Astrocyte of the spinal cord (primary cell): ENCODE data around the gene MPZL3.

Source experiments
- DNase-seq: peaks from one replicate; pipeline ENCODE4 v3.0.0; 2011; ENCODE audit warnings: low read depth, low spot score
- H3K4me3 ChIP-seq: 2 replicates; pipeline ENCODE4 v1.5.1; 2011; ENCODE audit warnings: low read depth, mild to moderate bottlenecking, low read length, moderate library complexity
- in situ Hi-C: cut with HindIII; loops from 2 replicates; pipeline ENCODE4 v1.10.0; 2017; ENCODE audit warnings: low sequenced_read_pairs
- TF ChIP-seq, protein P1 (sequence below): IDR thresholded peaks from 2 replicates; pipeline ENCODE4 v1.5.1; 2012; ENCODE audit warnings: low read depth, mild to moderate bottlenecking, low read length, inconsistent platforms

The MPZL3 gene

GRCh38 chr11:118238421-118238820 lies 13.7 kb downstream of the MPZL3 start:
- DNase-seq, result no peak
- TF ChIP-seq, protein P1, sequence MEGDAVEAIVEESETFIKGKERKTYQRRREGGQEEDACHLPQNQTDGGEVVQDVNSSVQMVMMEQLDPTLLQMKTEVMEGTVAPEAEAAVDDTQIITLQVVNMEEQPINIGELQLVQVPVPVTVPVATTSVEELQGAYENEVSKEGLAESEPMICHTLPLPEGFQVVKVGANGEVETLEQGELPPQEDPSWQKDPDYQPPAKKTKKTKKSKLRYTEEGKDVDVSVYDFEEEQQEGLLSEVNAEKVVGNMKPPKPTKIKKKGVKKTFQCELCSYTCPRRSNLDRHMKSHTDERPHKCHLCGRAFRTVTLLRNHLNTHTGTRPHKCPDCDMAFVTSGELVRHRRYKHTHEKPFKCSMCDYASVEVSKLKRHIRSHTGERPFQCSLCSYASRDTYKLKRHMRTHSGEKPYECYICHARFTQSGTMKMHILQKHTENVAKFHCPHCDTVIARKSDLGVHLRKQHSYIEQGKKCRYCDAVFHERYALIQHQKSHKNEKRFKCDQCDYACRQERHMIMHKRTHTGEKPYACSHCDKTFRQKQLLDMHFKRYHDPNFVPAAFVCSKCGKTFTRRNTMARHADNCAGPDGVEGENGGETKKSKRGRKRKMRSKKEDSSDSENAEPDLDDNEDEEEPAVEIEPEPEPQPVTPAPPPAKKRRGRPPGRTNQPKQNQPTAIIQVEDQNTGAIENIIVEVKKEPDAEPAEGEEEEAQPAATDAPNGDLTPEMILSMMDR, result no peak
- no peak overlapping the region for H3K4me3 ChIP-seq
- in situ Hi-C loops, result no loop called here

DNA sequence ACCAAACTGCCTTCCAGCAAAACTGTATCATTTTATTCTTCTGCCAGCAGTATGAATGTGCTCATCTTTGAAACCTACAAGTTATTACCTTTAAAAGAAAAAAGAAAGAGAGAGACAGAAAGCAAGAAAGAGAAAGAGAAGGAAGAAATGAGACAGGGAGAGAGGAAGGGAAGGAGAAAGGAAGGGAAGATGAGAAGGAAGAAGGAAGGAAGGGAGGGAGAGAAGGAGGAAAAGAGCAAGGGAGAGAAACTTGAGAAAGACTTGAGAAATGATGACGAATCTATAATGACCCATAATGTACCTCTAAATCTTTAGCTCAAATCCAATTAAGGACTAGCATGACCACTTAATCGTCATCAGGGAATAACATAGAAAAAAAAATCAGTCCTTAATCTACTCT lies 16.0 kb downstream of the MPZL3 start:
- DNase-seq, result no peak
- in situ Hi-C loops, result no loop called here
- TF ChIP-seq, protein P1, result no peak
- no peak overlapping the region for H3K4me3 ChIP-seq

GRCh38 chr11:118234833-118235232 lies 17.3 kb downstream of the MPZL3 start:
- H3K4me3 ChIP-seq, result no peak overlapping the region
- in situ Hi-C loops, result no loop called here
- DNase-seq, result no peak
- TF ChIP-seq, protein P1, result no peak

DNA sequence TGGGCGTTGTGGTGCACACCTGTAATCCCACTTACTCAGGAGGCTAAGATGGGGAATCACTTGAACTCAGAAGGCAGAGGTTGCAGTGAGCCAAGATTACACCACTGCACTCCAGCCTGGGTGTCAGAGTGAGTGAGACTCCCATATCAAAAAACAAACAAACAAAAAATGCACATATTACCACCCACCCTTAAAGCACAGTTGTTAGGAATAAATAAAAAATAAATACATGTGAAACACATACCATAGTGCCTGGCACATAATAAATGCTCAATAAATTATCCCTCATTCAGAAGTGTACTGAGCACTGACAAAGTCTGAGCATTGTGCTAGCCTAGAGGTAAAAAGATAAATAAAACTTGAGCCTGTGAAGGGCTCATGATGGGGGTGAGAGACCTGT lies 18.3 kb downstream of the MPZL3 start:
- no peak overlapping the region for H3K4me3 ChIP-seq
- in situ Hi-C loops, result no loop called here
- no peak for DNase-seq
- TF ChIP-seq, protein P1, result no peak

DNA sequence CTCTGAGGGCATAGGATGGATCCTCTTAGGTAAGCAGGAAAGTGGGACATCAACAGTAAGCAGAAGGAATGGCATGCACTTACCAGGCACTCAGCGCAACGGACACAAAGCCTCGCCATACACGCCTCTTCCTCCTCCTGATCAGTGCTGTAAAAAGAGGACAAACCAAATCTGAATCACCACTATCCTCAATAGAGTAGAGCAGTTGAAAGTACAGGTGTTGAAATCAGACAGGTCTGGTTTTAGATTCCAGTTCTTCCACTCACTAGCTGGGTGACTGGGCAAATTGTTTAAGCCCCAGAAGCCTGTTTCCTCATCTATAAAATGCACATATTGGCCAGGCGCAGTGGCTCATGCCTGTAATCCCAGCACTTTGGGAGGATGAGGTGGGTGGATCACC lies 18.8 kb downstream of the MPZL3 start:
- no peak overlapping the region for H3K4me3 ChIP-seq
- DNase-seq, result no peak
- in situ Hi-C loops, result no loop called here
- TF ChIP-seq, protein P1, result no peak

- no peak for DNase-seq
- TF ChIP-seq, protein P1, result no peak
- no peak overlapping the region for H3K4me3 ChIP-seq
- in situ Hi-C loops, result no loop called here
Observed at GRCh38 chr11:118232659-118233058, 19.5 kb downstream of the MPZL3 start.

- DNase-seq, result no peak
- TF ChIP-seq, protein P1, result no peak
- H3K4me3 ChIP-seq, result no peak overlapping the region
- in situ Hi-C loops, result no loop called here
Observed at GRCh38 chr11:118231461-118231860, 20.7 kb downstream of the MPZL3 start.
